NCI-H1417 (cell line): ENCODE measurements around the gene FOXQ1.
A peak's percentile ranks its signal among the peaks of the same experiment; 100 is the strongest.
"Not testable (repeated sequence)": the region's sequence is repeated elsewhere in the genome, so short reads cannot be mapped to it uniquely, and the experiment has no call there.

ENCODE experiments used
- DNase-seq, 3 experiments: peaks; one replicate each; lab custom pipeline; 2025; lab: John Stamatoyannopoulos, UW

Gene FOXQ1

DNA sequence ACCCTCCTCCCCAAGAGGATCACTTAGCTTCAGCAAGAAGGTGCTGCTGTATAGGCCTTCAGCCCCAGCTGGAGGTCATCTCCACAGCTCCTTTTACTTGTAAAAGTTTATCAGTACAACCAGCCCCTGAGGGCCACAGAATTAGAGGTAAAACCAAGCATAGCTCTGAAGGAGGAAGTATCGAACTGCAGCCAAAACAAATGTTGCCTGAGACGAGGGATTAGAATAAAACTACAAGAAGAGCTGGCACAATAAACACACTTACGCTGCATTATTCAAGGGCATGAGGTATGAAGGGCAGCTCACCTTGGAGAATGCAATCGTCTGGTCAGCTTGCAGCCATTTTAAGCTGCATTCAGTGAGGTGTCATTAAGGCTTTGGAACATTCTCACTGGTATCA lies 21.1 kb upstream of the FOXQ1 start:
- DNase-seq = no peak

DNA sequence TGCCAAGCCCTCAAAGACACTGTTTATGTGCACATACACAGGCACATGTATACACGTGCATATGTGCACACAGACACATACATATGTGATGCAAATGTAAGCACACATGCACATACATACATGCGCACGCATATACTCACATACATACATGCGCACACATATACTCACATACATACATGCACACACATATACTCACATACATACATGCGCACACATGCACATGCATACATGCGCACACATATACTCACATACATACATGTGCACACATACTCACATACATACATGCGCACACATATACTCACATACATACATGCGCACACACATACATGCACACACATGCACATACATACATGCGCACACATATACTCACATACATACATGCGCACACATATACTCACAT lies 20.5 kb upstream of the FOXQ1 start:
- DNase-seq = no peak

DNA sequence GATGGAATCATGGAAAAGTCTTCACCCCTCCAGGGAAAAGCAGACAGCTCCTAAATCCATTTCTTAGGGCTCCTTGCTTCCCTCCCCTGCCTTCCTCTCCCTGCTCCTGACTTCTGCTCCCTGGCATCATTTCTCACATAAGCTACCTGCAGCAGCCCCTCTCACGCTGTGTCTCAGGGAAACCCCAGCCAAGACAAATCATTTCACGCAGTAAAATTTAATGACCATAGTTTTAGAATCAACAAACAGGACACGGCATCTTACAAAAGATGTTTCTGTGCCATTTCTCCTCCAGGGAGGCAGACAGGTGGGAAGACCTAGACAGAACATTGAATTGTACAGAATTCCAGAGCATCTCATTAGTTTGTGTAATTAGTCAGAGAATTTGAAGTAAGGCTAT lies 16.5 kb upstream of the FOXQ1 start:
- DNase-seq = no peak

DNA sequence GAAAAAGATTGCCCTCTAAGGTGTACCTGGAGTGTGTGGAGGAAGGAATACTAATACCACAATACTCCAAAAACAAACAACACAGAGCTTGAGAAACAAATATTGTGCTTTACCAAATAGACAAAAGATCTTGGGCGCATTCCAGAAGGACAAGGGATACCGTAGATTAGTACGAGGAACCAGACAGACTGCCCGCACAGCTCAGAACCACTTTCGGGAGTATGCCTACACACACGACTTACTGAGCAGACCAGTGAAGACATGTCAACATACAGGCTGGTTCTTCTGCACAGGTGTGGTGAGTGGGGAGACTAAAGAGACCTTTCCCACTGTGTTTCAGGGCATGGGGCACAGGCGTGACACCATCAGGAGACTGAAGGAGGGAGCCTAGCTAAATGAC lies 15.8 kb upstream of the FOXQ1 start:
- no peak for DNase-seq

DNA sequence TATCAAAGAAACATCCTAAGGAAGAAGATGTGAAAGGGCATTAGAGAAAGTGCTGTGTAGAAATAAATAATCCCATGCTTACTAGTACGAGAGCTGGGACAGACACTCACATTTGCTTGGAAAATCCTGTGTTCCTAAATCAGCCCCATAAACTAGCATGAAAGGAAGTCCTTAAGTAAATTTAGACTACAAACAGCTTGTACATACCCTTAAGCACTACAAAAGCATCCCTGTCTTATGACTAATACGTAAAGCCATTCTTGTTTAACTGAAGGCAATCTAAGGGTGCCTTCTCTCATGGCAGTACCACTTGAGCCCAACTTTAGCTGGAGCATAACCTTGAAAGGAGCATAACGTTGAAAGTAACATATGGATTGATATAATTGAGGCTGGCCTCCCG lies 15.4 kb upstream of the FOXQ1 start:
- DNase-seq = no peak

DNA sequence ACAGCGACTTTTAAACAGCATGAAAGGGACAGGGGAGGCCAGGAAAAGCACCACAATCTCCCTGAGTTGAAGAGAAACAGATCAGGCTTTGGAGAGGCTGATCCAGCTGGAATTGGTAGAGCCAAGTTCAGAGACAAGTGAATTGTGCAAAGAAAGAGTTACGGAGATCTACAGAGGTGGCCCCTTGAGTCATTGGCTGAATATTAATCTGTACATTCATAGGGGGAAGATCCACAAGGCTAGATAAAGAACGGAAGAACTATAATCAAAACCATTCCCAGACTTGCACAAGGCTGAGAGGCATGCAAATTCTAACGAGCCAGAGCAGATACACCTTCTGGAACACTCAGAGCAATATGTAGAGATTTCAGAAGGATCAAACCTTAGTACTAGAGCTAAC lies 14.2 kb upstream of the FOXQ1 start:
- no peak for DNase-seq

DNA sequence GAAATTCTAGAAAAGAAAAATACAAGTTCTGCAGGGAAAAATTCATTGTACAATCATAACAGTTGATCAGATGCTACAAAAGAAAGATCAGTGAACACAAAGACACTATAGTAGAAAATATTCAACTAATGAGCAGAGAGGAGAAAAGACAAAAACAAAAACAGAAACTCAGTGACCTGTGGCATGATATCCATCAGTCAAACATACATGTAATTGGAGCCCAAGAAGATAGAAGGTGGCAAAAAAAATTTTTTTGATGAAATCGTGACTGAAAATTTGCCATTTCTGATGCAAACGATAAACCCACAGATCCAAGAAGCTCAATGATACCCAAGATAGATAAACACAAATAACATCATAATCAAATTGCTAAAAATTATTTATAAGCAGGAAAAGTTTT lies 13.1 kb upstream of the FOXQ1 start:
- DNase-seq = no peak

DNA sequence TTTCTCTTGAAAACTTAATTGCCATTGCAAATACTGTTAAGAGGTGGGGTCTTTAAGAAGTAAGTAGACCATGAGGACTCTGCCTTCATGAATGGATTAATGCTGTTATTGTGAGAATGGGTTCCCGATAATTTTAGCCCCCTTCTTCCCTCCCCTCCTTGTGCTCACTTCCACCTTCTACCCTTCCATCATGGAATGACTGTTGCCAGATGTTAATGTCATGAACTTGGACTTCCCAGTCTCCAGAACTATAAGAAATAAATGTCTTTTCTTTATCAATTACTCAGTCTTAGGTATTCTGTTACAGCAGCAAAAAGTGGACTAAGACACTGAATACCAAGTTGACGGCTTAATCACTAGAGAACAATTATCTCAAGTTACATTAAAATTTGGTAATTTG lies 5.8 kb upstream of the FOXQ1 start:
- no peak for DNase-seq

DNA sequence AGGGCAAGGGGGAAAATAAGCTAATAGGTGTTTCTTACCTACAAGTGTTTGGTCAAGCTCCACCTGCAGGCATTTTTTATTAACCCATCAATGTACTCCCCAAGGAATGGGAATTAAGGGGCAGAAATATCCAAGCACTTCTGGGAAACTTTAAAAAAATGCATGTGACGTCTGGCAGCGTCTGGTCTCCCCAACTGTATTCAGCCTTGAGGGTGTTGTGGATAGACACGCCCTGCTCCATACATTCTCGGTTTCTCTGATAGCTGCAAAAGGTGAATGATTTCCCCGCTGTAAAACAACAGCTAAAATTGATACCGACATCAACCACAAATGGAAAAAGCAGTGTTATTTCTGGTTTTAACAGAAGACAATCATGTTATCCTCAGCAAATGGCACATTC lies 2.5 kb upstream of the FOXQ1 start:
- no peak for DNase-seq

DNA sequence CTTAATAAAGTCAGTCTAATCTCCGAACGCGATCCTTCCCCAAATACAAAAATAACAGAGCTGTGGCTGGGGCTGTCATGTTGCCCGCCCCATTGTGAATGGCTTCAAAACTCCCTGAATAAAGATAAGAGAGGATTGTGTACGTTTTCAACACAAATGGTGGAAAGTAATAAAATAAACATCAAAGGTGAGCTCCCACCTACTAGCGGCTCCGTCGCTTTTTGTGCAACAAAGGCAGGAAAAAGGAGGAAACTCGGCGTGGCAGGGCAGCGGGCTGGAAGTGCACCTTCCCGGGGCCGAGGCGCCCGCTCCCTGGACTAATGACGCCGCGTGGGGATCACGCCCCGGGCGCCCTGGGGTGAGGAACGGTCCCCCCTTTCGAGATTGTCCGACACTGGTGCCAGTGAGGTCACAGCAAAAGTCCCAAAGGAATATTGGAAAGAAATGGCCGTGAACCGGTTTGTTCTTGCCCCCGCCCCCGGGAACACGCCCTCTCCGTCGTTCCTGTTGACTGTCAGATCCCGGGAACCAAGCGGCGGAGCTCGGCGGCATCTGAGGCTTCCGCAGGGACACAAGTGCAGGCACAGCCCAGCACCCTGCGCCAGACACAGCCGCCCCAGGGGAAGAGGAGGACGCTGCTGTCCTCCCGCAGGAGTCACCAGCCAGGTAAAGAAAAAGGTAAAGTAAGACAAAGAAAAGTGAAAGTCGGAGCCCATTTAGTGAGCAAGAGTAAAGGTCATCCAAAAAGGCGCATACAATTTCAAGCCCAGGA lies 1.1 kb upstream of the FOXQ1 start:
- DNase-seq = no peak

DNA sequence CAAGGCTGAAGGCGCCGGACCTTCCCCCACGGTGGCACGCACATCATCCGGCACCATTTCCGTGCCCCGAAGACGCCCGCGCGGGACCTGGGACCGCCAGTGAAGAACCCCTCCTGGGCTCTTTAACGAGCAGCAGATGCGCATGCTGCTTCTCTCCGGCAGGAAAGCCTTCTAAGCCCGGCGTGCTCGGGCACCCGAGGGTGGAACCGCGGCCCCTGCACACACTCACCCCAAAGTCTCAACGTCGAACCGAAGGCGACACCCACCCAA lies 240 bp downstream of the FOXQ1 start:
- DNase-seq = no peak

DNA sequence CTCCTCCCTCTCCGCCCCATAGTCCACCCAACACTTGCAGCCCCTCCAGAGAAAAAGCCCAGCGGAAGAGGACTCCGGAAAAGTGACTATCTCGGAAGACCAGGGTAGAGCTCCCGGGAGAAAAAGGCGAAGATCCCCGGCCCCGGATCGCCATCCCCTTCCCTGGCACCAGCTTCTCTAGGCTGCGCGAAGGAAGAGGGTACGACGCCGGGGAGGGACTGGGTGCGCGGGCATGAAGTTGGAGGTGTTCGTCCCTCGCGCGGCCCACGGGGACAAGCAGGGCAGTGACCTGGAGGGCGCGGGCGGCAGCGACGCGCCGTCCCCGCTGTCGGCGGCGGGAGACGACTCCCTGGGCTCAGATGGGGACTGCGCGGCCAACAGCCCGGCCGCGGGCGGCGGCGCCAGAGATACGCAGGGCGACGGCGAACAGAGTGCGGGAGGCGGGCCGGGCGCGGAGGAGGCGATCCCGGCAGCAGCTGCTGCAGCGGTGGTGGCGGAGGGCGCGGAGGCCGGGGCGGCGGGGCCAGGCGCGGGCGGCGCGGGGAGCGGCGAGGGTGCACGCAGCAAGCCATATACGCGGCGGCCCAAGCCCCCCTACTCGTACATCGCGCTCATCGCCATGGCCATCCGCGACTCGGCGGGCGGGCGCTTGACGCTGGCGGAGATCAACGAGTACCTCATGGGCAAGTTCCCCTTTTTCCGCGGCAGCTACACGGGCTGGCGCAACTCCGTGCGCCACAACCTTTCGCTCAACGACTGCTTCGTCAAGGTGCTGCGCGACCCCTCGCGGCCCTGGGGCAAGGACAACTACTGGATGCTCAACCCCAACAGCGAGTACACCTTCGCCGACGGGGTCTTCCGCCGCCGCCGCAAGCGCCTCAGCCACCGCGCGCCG lies 822 bp downstream of the FOXQ1 start:
- no peak for DNase-seq

DNA sequence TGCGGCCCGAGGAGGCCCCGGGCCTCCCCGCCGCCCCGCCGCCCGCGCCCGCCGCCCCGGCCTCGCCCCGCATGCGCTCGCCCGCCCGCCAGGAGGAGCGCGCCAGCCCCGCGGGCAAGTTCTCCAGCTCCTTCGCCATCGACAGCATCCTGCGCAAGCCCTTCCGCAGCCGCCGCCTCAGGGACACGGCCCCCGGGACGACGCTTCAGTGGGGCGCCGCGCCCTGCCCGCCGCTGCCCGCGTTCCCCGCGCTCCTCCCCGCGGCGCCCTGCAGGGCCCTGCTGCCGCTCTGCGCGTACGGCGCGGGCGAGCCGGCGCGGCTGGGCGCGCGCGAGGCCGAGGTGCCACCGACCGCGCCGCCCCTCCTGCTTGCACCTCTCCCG lies 1.5 kb downstream of the FOXQ1 start:
- DNase-seq = no peak

DNA sequence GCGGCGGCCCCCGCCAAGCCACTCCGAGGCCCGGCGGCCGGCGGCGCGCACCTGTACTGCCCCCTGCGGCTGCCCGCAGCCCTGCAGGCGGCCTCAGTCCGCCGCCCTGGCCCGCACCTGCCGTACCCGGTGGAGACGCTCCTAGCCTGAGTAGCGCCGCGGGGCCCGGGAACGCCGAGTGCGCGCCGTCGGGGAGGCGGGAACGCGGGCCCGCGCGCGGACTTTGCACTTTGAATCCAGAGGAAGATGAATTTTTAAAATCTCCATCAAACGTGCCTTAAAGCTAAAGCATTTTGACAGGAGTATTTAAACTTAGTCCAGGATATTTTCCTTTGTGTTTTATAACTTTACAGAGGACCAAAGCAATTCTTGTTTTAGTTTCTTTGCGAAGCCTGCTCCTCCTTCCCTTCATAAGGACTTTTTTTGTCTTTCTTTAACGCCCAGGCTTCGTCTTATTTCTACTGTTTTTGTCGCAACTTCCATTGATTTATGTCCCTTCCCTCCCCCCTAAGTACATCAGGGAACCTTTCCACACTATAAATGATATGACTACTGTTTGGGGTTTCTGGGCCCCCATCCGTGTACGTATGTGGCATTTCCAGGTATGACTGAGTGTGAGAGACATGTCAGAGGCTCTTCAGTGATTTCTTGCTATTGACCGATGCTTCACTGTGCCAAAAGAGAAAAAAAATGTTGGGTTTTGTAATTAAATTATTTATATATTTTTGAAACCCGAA lies 2.0 kb downstream of the FOXQ1 start:
- DNase-seq = no peak

DNA sequence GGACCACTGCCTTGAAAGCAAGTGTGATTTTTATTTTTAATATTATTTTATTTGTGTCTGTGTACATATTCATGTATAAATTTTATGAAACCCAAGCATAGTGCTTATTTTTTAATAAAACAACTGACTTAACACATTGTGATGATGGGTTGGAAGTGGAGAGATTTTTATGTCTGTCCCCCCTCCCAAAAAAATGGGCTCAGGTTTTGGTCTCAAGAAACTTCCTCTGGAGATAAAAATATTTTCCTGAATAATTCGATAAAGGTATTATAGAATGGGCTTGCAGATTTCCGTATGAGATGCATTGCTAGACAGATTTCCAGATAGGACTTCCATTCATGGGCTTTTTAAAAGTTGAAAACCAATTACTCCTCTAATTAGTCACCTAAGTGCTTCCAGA lies 2.7 kb downstream of the FOXQ1 start:
- DNase-seq = no peak

DNA sequence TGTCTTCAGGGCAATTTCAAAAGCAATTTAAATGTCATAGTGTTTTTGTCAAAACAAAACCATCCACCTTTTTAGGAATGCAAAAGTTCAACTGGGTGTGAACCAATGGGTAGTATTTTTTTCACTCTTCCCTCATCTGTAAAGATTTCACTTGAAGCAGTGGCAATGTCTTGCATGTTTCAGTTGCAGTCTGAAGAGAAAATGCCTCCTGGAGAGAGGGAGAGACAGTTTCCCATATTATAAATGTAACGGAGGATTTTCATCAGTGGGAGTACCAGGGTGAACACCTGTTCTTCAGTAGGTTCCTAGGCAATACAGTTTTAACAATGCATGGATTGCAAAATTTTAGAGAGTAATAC lies 3.3 kb downstream of the FOXQ1 start:
- DNase-seq = no peak

DNA sequence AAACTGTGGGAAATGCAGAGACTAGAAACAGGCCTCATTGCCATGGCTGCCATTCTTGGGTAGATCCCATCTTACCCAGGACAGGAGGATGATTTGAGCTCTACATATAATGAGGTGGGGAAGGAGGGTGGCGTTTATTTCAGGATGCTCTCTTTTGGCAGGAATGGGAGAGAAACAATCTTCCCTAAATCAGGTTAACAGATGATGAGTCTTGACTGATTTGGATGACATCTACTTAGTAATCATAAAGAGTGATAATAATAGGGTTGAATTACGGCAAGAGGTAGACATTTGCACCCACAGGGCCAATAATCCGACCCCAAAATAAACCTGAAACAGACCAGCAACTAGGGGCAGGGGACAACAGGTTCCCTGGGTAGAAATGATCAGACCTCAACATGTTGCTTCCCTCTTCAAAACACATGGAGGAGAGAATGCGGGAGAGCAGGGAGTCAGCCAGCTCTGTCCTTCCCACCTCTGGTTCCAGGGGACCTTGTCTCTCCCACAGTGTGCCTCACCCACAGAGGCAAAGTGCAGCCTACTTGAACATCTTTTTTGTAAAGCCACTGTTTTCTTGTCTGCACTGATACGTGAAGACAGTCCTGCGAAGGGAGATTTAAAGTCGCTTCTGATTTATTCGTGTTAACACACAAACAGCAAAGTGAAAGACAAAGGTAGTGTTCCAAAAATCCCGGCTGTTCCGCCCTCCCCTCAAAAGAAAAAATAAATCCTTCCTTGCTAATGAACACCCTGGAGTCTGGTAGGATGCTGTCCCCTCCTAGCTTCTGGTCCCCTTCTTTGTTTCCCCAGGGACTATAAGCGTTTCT lies 3.9 kb downstream of the FOXQ1 start:
- no peak for DNase-seq

DNA sequence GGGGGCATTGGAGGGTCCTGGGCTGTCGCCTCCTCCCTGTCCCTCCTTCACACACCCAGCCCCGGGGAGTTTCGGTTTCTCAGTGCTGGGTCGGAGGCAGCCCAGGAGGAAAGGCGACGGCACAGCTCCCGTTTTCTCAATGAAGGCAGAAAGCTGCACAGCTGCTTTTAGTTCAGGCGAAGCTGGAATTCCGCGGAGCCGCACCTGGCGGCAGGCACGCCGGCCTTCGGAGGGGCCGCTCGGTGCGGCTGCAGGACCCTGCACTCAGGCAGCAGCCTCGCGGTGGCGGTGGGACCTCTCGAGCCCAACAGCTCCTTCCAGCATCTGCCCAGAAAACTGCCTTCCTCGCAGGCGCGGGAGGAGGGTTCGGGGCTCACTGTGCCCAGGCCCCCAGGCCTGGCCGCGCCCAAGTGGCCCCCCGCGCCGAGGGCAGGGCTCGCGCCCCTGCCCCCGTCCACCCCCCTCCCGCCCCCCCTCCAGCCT lies 4.6 kb downstream of the FOXQ1 start:
- DNase-seq = peak in 2 of 3 experiments; percentile 3 to 4

DNA sequence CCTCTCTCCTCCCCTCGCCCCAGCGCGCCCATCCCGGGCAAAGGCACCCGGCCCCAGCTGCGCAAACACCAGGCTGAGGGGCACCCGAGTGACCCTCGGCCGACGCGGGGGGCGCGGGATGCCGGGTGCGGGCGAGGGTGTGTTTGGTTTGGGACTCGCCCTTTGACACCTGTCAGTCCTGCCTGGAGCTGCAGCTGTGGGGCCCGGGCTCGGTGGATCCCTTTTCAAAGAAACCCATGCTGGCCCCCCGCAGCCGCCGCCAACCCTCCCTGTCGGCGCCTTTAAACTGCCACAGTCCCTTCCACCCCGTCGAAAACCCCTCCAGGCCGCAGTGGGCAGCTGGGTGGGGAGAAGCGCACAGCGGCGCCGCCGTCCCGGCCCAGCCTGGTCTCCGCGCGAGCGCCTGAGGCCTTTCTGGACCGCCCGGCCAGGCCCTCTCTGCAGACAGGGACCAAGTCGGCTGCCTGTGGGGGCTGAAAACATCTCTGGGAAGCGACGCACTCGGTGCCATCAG lies 5.5 kb downstream of the FOXQ1 start:
- DNase-seq = no peak

DNA sequence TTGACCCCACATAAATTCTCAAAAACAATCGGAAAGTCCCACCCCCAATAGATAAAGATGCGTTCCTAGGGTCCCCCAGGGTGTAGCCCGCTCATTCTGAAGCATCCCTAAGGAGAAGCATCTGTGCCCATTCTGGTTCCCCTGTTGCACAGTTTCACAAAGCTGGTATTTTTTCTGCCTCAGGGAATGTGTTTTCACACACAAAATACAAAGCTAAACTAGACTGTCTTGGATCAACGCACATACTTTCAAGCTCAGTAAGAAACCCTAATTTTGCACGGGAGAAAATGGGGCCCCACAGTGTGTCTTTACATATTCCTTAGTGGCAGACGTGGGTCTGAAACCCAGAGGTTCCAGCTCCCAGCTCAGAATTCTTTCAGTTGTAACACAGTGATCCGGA lies 6.1 kb downstream of the FOXQ1 start:
- no peak for DNase-seq

DNA sequence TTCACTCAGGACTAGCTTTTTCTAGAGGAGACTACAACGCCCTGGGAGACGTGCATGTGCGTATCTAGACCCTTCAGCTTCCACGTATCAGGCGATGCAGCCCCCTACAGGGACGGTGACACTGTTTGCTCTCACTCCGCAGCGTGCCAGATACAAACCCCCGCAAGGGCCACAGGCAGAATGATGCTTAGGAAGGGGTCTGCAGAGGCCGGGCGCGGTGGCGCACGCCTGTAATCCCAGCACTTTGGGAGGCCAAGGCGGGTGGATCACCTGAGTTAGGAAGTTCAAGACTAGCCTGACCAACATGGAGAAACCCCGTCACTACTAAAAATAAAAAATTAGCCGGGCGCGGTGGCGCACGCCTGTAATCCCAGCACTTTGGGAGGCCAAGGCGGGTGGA lies 6.7 kb downstream of the FOXQ1 start:
- not testable (repeated sequence) for DNase-seq

DNA sequence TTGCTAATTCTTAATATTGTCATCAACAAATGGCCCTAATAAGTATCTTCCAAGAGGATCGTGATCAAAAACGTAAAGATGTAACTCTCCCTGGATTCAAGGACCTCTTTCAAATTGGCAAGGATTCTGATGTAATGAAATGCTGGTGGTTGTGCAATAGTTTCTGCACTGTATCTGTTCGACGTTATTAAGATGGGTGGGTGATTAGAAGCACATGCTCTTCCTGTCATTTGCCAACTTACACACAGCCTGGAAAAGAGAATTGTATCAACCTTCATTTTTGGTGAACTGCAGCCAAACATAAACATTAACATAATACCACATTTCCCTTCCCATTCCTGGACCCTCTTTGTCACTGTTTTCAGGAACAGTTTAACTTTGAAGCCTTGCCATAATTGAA lies 9.8 kb downstream of the FOXQ1 start:
- no peak for DNase-seq
